ENCODE data around the gene POR. TPM values are rescaled to one million over a fixed set of nuclear protein-coding genes. Genes with fewer than 3 reads are reported as not detected.
A peak's percentile ranks its signal among the peaks of the same experiment; 100 is the strongest.

The POR gene
- total and polyA plus RNA-seq, 2 of the 13 experiments (the other 11 are each of a cell fraction or from before 2014, with no cell fraction given) = 145 to 266 TPM

- TF ChIP-seq ZNF569 (CRISPR knock-in tag; IDR thresholded peaks at IDR 0.05; ENCODE audit: borderline replicate concordance) = no peak
- TF ChIP-seq, protein P1, sequence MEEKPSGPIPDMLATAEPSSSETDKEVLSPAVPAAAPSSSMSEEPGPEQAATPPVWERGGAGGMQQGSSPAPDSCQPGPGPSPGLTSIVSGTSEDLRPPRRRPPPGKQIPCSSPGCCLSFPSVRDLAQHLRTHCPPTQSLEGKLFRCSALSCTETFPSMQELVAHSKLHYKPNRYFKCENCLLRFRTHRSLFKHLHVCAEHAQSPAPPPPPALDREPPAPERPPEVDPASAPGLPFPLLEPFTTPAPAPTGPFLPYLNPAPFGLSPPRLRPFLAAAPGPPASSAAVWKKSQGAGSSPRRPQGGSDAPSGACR (CRISPR knock-in tag; IDR thresholded peaks at IDR 0.05) = peak; percentile 60; the same call in 1 of the 2 replicates
- TF ChIP-seq ETS1 (CRISPR knock-in tag; IDR thresholded peaks at IDR 0.05) = no peak
- TF ChIP-seq ZFP62 (CRISPR knock-in tag; IDR thresholded peaks at IDR 0.05) = no peak
- TF ChIP-seq NKX3-1 (CRISPR knock-in tag; IDR thresholded peaks at IDR 0.05) = peak; percentile 30; the same call in 1 of the 2 replicates
- peak; percentile 98 for TF ChIP-seq RBM22 (optimal IDR thresholded peaks at IDR 0.05; ENCODE audit: low read length)
- peak in 1 of 2 experiments; percentile 48; a peak in 2 of 4 replicates for TF ChIP-seq HMGXB4 (CRISPR knock-in tag; IDR thresholded peaks at IDR 0.05; ENCODE audit: borderline replicate concordance in 1 of 2, low read depth in 1 of 2)
- peak; percentile 17; the same call in 1 of the 2 replicates for TF ChIP-seq SIN3A (IDR thresholded peaks at IDR 0.05; ENCODE audit: borderline replicate concordance, low read depth, low read length)
- peak; percentile 75 for TF ChIP-seq ZNF264 (CRISPR knock-in tag; IDR thresholded peaks at IDR 0.05)
- peak; percentile 94 for TF ChIP-seq ZNF768 (CRISPR knock-in tag; IDR thresholded peaks at IDR 0.05)
- TF ChIP-seq FOXA3 (CRISPR knock-in tag; IDR thresholded peaks at IDR 0.05) = peak; percentile 70
- TF ChIP-seq CCAR2 (optimal IDR thresholded peaks at IDR 0.05; ENCODE audit: low read depth, low read length) = peak; percentile 83
- TF ChIP-seq, protein P2, sequence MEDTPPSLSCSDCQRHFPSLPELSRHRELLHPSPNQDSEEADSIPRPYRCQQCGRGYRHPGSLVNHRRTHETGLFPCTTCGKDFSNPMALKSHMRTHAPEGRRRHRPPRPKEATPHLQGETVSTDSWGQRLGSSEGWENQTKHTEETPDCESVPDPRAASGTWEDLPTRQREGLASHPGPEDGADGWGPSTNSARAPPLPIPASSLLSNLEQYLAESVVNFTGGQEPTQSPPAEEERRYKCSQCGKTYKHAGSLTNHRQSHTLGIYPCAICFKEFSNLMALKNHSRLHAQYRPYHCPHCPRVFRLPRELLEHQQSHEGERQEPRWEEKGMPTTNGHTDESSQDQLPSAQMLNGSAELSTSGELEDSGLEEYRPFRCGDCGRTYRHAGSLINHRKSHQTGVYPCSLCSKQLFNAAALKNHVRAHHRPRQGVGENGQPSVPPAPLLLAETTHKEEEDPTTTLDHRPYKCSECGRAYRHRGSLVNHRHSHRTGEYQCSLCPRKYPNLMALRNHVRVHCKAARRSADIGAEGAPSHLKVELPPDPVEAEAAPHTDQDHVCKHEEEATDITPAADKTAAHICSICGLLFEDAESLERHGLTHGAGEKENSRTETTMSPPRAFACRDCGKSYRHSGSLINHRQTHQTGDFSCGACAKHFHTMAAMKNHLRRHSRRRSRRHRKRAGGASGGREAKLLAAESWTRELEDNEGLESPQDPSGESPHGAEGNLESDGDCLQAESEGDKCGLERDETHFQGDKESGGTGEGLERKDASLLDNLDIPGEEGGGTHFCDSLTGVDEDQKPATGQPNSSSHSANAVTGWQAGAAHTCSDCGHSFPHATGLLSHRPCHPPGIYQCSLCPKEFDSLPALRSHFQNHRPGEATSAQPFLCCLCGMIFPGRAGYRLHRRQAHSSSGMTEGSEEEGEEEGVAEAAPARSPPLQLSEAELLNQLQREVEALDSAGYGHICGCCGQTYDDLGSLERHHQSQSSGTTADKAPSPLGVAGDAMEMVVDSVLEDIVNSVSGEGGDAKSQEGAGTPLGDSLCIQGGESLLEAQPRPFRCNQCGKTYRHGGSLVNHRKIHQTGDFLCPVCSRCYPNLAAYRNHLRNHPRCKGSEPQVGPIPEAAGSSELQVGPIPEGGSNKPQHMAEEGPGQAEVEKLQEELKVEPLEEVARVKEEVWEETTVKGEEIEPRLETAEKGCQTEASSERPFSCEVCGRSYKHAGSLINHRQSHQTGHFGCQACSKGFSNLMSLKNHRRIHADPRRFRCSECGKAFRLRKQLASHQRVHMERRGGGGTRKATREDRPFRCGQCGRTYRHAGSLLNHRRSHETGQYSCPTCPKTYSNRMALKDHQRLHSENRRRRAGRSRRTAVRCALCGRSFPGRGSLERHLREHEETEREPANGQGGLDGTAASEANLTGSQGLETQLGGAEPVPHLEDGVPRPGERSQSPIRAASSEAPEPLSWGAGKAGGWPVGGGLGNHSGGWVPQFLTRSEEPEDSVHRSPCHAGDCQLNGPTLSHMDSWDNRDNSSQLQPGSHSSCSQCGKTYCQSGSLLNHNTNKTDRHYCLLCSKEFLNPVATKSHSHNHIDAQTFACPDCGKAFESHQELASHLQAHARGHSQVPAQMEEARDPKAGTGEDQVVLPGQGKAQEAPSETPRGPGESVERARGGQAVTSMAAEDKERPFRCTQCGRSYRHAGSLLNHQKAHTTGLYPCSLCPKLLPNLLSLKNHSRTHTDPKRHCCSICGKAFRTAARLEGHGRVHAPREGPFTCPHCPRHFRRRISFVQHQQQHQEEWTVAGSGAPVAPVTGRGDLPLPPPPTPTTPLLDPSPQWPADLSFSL (CRISPR knock-in tag; IDR thresholded peaks at IDR 0.05) = peak; percentile 56; the same call in 1 of the 2 replicates
- TF ChIP-seq, protein P3, sequence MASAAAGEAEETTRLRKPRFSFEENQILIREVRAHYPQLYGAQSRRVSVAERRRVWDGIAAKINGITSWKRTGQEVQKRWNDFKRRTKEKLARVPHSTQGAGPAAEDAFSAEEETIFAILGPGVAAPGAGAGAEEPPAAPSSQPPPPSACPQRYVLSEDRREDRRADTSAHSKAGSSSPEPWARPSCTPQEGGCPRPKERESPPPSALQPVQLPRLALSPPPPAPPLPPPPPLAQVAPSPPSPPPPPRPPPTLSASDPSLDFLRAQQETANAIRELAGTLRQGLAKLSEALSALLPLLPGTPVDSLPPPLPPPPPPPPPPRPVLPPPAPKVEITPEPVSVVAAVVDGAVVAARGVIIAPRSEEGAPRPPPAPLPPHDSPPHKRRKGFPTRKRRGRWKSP (CRISPR knock-in tag; IDR thresholded peaks at IDR 0.05) = 0 out of 2 replicates have a peak, but pooled peaks have one; percentile 42
- peak; percentile 76 for TF ChIP-seq FOSL2 (CRISPR knock-in tag; IDR thresholded peaks at IDR 0.05)
These were observed 9.0 kb upstream of the POR start (continued) for GRCh38 chr7:75905785-75906604.
